Measurements from ENCODE around the gene PIP4K2C. TPM values are rescaled to one million over a fixed set of nuclear protein-coding genes. Genes with fewer than 3 reads are reported as not detected.

PIP4K2C gene
- total and polyA plus RNA-seq, 2 of the 4 experiments (the other 2 are of a cell fraction): 12.5 to 23.1 TPM

Other genes with a start within 250 kb of the PIP4K2C start
- 6.1 and 7.5 TPM in 2 replicates for gene R3HDM2, start 160.1 kb upstream of the PIP4K2C start, total RNA-seq (2012; rRNA removed)
- 28.4 and 30.2 TPM in 2 replicates for gene R3HDM2, start 160.1 kb upstream of the PIP4K2C start, polyA plus RNA-seq (2012; rRNA removed)
- not detected in 2 replicates for gene INHBC, start 156.4 kb upstream of the PIP4K2C start, total RNA-seq (2012; rRNA removed)
- 0.06 and 0.09 TPM in 2 replicates for gene INHBC, start 156.4 kb upstream of the PIP4K2C start, polyA plus RNA-seq (2012; rRNA removed)
- 0.56 and 0.90 TPM in 2 replicates for gene INHBE, start 135.9 kb upstream of the PIP4K2C start, total RNA-seq (2012; rRNA removed)
- gene INHBE, start 135.9 kb upstream of the PIP4K2C start, polyA plus RNA-seq (2012; rRNA removed): 1.2 and 1.7 TPM in 2 replicates
- 1.3 and 1.4 TPM in 2 replicates for gene GLI1, start 131.4 kb upstream of the PIP4K2C start, total RNA-seq (2012; rRNA removed)
- gene GLI1, start 131.4 kb upstream of the PIP4K2C start, polyA plus RNA-seq (2012; rRNA removed): 3.6 and 3.8 TPM in 2 replicates
- 0.18 and 0.28 TPM in 2 replicates for gene ARHGAP9, start 111.3 kb upstream of the PIP4K2C start, total RNA-seq (2012; rRNA removed)
- gene ARHGAP9, start 111.3 kb upstream of the PIP4K2C start, polyA plus RNA-seq (2012; rRNA removed): 0.65 and 0.79 TPM in 2 replicates
- 127 and 156 TPM in 2 replicates for gene MARS1, start 103.1 kb upstream of the PIP4K2C start, total RNA-seq (2012; rRNA removed)
- 164 and 167 TPM in 2 replicates for gene MARS1, start 103.1 kb upstream of the PIP4K2C start, polyA plus RNA-seq (2012; rRNA removed)
- 12.2 and 19.4 TPM in 2 replicates for gene DDIT3, start 70.7 kb upstream of the PIP4K2C start, total RNA-seq (2012; rRNA removed)
- gene DDIT3, start 70.7 kb upstream of the PIP4K2C start, polyA plus RNA-seq (2012; rRNA removed): 29.8 and 54.4 TPM in 2 replicates
- gene MBD6, start 68.4 kb upstream of the PIP4K2C start, total RNA-seq (2012; rRNA removed): 0.90 and 1.4 TPM in 2 replicates
- 7.9 and 9.3 TPM in 2 replicates for gene MBD6, start 68.4 kb upstream of the PIP4K2C start, polyA plus RNA-seq (2012; rRNA removed)
- gene DCTN2, start 44.0 kb upstream of the PIP4K2C start, total RNA-seq (2012; rRNA removed): 114 and 125 TPM in 2 replicates
- gene DCTN2, start 44.0 kb upstream of the PIP4K2C start, polyA plus RNA-seq (2012; rRNA removed): 107 and 130 TPM in 2 replicates
- gene KIF5A, start 41.1 kb upstream of the PIP4K2C start, total RNA-seq (2012; rRNA removed): under 0.01 and 0.18 TPM in 2 replicates
- gene KIF5A, start 41.1 kb upstream of the PIP4K2C start, polyA plus RNA-seq (2012; rRNA removed): 0.09 and 0.15 TPM in 2 replicates
- 2.8 and 2.9 TPM in 2 replicates for gene DTX3, start 13.6 kb downstream of the PIP4K2C start, total RNA-seq (2012; rRNA removed)
- gene DTX3, start 13.6 kb downstream of the PIP4K2C start, polyA plus RNA-seq (2012; rRNA removed): 13.1 and 14.6 TPM in 2 replicates
- gene ARHGEF25, start 20.2 kb downstream of the PIP4K2C start, total RNA-seq (2012; rRNA removed): 6.3 and 7.8 TPM in 2 replicates
- 17.1 and 17.9 TPM in 2 replicates for gene ARHGEF25, start 20.2 kb downstream of the PIP4K2C start, polyA plus RNA-seq (2012; rRNA removed)
- 0.18 and 0.28 TPM in 2 replicates for gene B4GALNT1, start 42.0 kb downstream of the PIP4K2C start, total RNA-seq (2012; rRNA removed)
- 0.62 and 0.66 TPM in 2 replicates for gene B4GALNT1, start 42.0 kb downstream of the PIP4K2C start, polyA plus RNA-seq (2012; rRNA removed)
- 159 and 182 TPM in 2 replicates for gene OS9, start 102.9 kb downstream of the PIP4K2C start, total RNA-seq (2012; rRNA removed)
- gene OS9, start 102.9 kb downstream of the PIP4K2C start, polyA plus RNA-seq (2012; rRNA removed): 188 and 272 TPM in 2 replicates
- gene AGAP2, start 147.6 kb downstream of the PIP4K2C start, total RNA-seq (2012; rRNA removed): 0.18 and 0.28 TPM in 2 replicates
- gene AGAP2, start 147.6 kb downstream of the PIP4K2C start, polyA plus RNA-seq (2012; rRNA removed): 0.03 and 0.07 TPM in 2 replicates
- gene TSPAN31, start 153.8 kb downstream of the PIP4K2C start, total RNA-seq (2012; rRNA removed): 51.1 and 71.2 TPM in 2 replicates
- 9.9 and 12.3 TPM in 2 replicates for gene TSPAN31, start 153.8 kb downstream of the PIP4K2C start, polyA plus RNA-seq (2012; rRNA removed)
- 239 and 297 TPM in 2 replicates for gene CDK4, start 161.1 kb downstream of the PIP4K2C start, total RNA-seq (2012; rRNA removed)
- gene CDK4, start 161.1 kb downstream of the PIP4K2C start, polyA plus RNA-seq (2012; rRNA removed): 252 and 261 TPM in 2 replicates
- 1.1 TPM in 2 replicates for gene MARCHF9, start 163.9 kb downstream of the PIP4K2C start, total RNA-seq (2012; rRNA removed)
- 4.7 and 5.4 TPM in 2 replicates for gene MARCHF9, start 163.9 kb downstream of the PIP4K2C start, polyA plus RNA-seq (2012; rRNA removed)
- 0.36 and 0.56 TPM in 2 replicates for gene CYP27B1, start 175.9 kb downstream of the PIP4K2C start, total RNA-seq (2012; rRNA removed)
- 0.80 and 1.3 TPM in 2 replicates for gene CYP27B1, start 175.9 kb downstream of the PIP4K2C start, polyA plus RNA-seq (2012; rRNA removed)
- 10.8 and 12.4 TPM in 2 replicates for gene METTL1, start 180.9 kb downstream of the PIP4K2C start, total RNA-seq (2012; rRNA removed)
- gene METTL1, start 180.9 kb downstream of the PIP4K2C start, polyA plus RNA-seq (2012; rRNA removed): 27.5 and 31.4 TPM in 2 replicates
- gene EEF1AKMT3, start 181.4 kb downstream of the PIP4K2C start, total RNA-seq (2012; rRNA removed): 3.2 and 3.6 TPM in 2 replicates
- 7.6 and 8.1 TPM in 2 replicates for gene EEF1AKMT3, start 181.4 kb downstream of the PIP4K2C start, polyA plus RNA-seq (2012; rRNA removed)
- 10.8 and 11.5 TPM in 2 replicates for gene TSFM, start 191.6 kb downstream of the PIP4K2C start, total RNA-seq (2012; rRNA removed)
- gene TSFM, start 191.6 kb downstream of the PIP4K2C start, polyA plus RNA-seq (2012; rRNA removed): 14.0 and 16.3 TPM in 2 replicates
- 1.1 and 1.3 TPM in 2 replicates for gene AVIL, start 227.5 kb downstream of the PIP4K2C start, total RNA-seq (2012; rRNA removed)
- 2.1 and 2.5 TPM in 2 replicates for gene AVIL, start 227.5 kb downstream of the PIP4K2C start, polyA plus RNA-seq (2012; rRNA removed)

All from IMR-90 (cell line).